Liver (tissue), 9 donors: ENCODE data around the gene CELSR1. TPM values are rescaled to one million over a fixed set of nuclear protein-coding genes. Genes with fewer than 3 reads are reported as not detected.

Experiments
- DNase-seq: peaks from one replicate; pipeline ENCODE4 v3.0.0-alpha.2; 2017; ENCODE audit warnings: low spot score
- H3K27ac ChIP-seq, 2 donors: one replicate each; pipeline ENCODE4 v1.7.0; 2013; ENCODE audit warnings: inconsistent platforms in 2 of 2, low read length in 2 of 2, control low read depth in 1 of 2, low read depth in 1 of 2, mild to moderate bottlenecking in 1 of 2
- H3K27me3 ChIP-seq, 4 donors: one replicate each; pipeline versions ENCODE4 v1.6.1 to v1.7.0; 2013; ENCODE audit warnings: low read length in 3 of 4, inconsistent platforms in 1 of 4, mild to moderate bottlenecking in 1 of 4, moderate library complexity in 1 of 4; ENCODE audit not compliant: control insufficient read depth in 4 of 4, insufficient read depth in 4 of 4
- H3K36me3 ChIP-seq, 4 donors: one replicate each; pipeline versions ENCODE4 v1.6.1 to v1.7.0; 2013; ENCODE audit warnings: low read length in 3 of 4, mild to moderate bottlenecking in 3 of 4, low read depth in 1 of 4, moderate library complexity in 1 of 4; ENCODE audit not compliant: control insufficient read depth in 4 of 4, insufficient read depth in 3 of 4
- H3K4me1 ChIP-seq, 4 donors: one replicate each; pipeline versions ENCODE4 v1.6.1 to v1.7.0; 2013; ENCODE audit warnings: low read length in 3 of 4, mild to moderate bottlenecking in 3 of 4, moderate library complexity in 1 of 4; ENCODE audit not compliant: control insufficient read depth in 4 of 4, insufficient read depth in 4 of 4
- H3K4me3 ChIP-seq, 3 donors: one replicate each; pipeline versions ENCODE4 v1.6.1 to v1.7.0; 2013; ENCODE audit warnings: low read length in 3 of 3, control low read depth in 1 of 3, low read depth in 1 of 3, mild to moderate bottlenecking in 1 of 3
- H3K9ac ChIP-seq, 2 donors: one replicate each; pipeline ENCODE4 v1.7.0; 2013; ENCODE audit warnings: low read length in 2 of 2, mild to moderate bottlenecking in 2 of 2, moderate library complexity in 2 of 2, control low read depth in 1 of 2, low read depth in 1 of 2
- H3K9me3 ChIP-seq, 4 donors: one replicate each; pipeline versions ENCODE4 v1.6.1 to v1.7.0; 2013; ENCODE audit warnings: low read length in 3 of 4; ENCODE audit not compliant: control insufficient read depth in 4 of 4
- ATF3 ChIP-seq: IDR thresholded peaks from 2 replicates; pipeline ENCODE4 v1.6.1; 2016; ENCODE audit warnings: antibody characterized with exemption
- EGR1 ChIP-seq, 2 donors: IDR thresholded peaks; 2 replicates each; pipeline ENCODE4 v1.6.1; 2016 to 2018; ENCODE audit warnings: antibody characterized with exemption in 2 of 2, low read depth in 2 of 2
- FOXA1 ChIP-seq: IDR thresholded peaks from 2 replicates; pipeline ENCODE4 v1.6.1; 2016; ENCODE audit warnings: antibody characterized with exemption
- FOXA2 ChIP-seq: IDR thresholded peaks from 2 replicates; pipeline ENCODE4 v1.6.1; 2016; ENCODE audit warnings: antibody characterized with exemption
- GABPA ChIP-seq, 2 donors: IDR thresholded peaks in 1 of 2; conservative IDR thresholded peaks in 1 of 2; 2 replicates each; pipeline ENCODE4 v1.6.1; 2016; ENCODE audit warnings: antibody characterized with exemption in 2 of 2, mild to moderate bottlenecking in 1 of 2, moderate library complexity in 1 of 2
- HNF4A ChIP-seq, 2 donors: conservative IDR thresholded peaks; 2 replicates each; pipeline ENCODE4 v1.6.1; 2016; ENCODE audit warnings: antibody characterized with exemption in 2 of 2, mild to moderate bottlenecking in 2 of 2
- HNF4G ChIP-seq: IDR thresholded peaks from 2 replicates; pipeline ENCODE4 v1.6.1; 2016; ENCODE audit warnings: antibody characterized with exemption
- JUND ChIP-seq, 2 donors: IDR thresholded peaks; 2 replicates each; pipeline ENCODE4 v1.6.1; 2016; ENCODE audit warnings: antibody characterized with exemption in 2 of 2
- MAX ChIP-seq: IDR thresholded peaks from 2 replicates; pipeline ENCODE4 v1.6.1; 2016; ENCODE audit warnings: antibody characterized with exemption
- NR2F2 ChIP-seq: IDR thresholded peaks from 2 replicates; pipeline ENCODE4 v1.6.1; 2016; ENCODE audit warnings: antibody characterized with exemption
- RAD21 ChIP-seq, 2 donors: IDR thresholded peaks; 2 replicates each; pipeline ENCODE4 v1.6.1; 2016; ENCODE audit warnings: antibody characterized with exemption in 2 of 2, mild to moderate bottlenecking in 2 of 2
- RXRA ChIP-seq, 2 donors: IDR thresholded peaks; 2 replicates each; pipeline ENCODE4 v1.6.1; 2017 to 2018; ENCODE audit warnings: antibody characterized with exemption in 2 of 2, mild to moderate bottlenecking in 1 of 2
- SP1 ChIP-seq: IDR thresholded peaks from 2 replicates; pipeline ENCODE4 v1.6.1; 2018; ENCODE audit warnings: antibody characterized with exemption, mild to moderate bottlenecking
- TAF1 ChIP-seq: conservative IDR thresholded peaks from 2 replicates; pipeline ENCODE4 v1.6.1; 2016; ENCODE audit warnings: antibody characterized with exemption, mild to moderate bottlenecking
- YY1 ChIP-seq: IDR thresholded peaks from 2 replicates; pipeline ENCODE4 v1.6.1; 2016; ENCODE audit warnings: antibody characterized with exemption, mild to moderate bottlenecking
- ZBTB33 ChIP-seq: IDR thresholded peaks from 2 replicates; pipeline ENCODE4 v1.6.1; 2016; ENCODE audit warnings: antibody characterized with exemption
- WGBS: extraction: QIAGEN DNeasy Blood & Tissue Kit; methylation state at CpG from one replicate; pipeline ENCODE4 v1.1.7; 2013; 5-methylcytosine and 5-hydroxymethylcytosine counted together
- polyA plus RNA-seq, 2 donors: library from polyadenylated mRNA; stranded (reverse) in 1 of 2; unstranded in 1 of 2; fragments of 200-250 nt in 1 of 2; fragments of >200 nt in 1 of 2; fragmentation: Nextera tagmentation in 1 of 2; extraction: Ambion mirVana in 1 of 2; gene quantifications; one replicate each; pipeline versions ENCODE4 v1.2.1 to v1.2.3, GENCODE V29; 2013 to 2015
- total RNA-seq, 2 donors: library from RNA; depleted of rRNA; stranded (reverse); fragments of >200 nt; gene quantifications; one replicate each; pipeline ENCODE4 v1.2.3, GENCODE V29; 2014
- TF ChIP-seq, protein P1 (sequence below): fragments of 150-350 bp; IDR thresholded peaks from 2 replicates; pipeline ENCODE4 v1.5.1; 2017; ENCODE audit warnings: improper control_type of control experiment, low read depth, low read length; ENCODE audit not compliant: missing input control
- TF ChIP-seq, protein P2 (sequence below): IDR thresholded peaks from 2 replicates; pipeline ENCODE4 v1.6.1; 2016; ENCODE audit warnings: antibody characterized with exemption, mild to moderate bottlenecking
- donor health status: healthy.
- donor health status: healthy.
- donor health status: healthy.
- donor health status: healthy.
- donor health status: healthy.

CELSR1 gene
- total and polyA plus RNA-seq, 4 donors, result 0.37 to 1.6 (median 1.3) TPM

GRCh38 chr22:46380581-46380980, 156.8 kb downstream of the CELSR1 start:
- 94% methylated on average over 17 of the region's 17 CpGs for WGBS
- no peaks in the 10 kb centered on the region for H3K27me3 ChIP-seq
- DNase-seq, result no peak
- H3K27ac ChIP-seq, result peak overlapping the region in 1 of 2 donors; percentile 96
- no peak overlapping the region for H3K4me3 ChIP-seq
- H3K36me3 ChIP-seq, result no peaks in the 10 kb centered on the region
- TF ChIP-seq FOXA1 (no peak), TAF1 (no peak), FOXA2 (no peak), NR2F2 (no peak), YY1 (no peak), SP1 (no peak), GABPA (IDR thresholded peaks at IDR 0.05 in 1 of 2, conservative IDR thresholded peaks at IDR 0.05 in 1 of 2) (no peak), EGR1 (IDR thresholded peaks at IDR 0.05; ENCODE audit: low read depth in 2 of 2) (no peak), RXRA (IDR thresholded peaks at IDR 0.05) (no peak), ATF3 (no peak), MAX (no peak), ZBTB33 (no peak), RAD21 (IDR thresholded peaks at IDR 0.05) (no peak), HNF4G (no peak), HNF4A (conservative IDR thresholded peaks at IDR 0.05) (no peak)
- TF ChIP-seq, protein P1, sequence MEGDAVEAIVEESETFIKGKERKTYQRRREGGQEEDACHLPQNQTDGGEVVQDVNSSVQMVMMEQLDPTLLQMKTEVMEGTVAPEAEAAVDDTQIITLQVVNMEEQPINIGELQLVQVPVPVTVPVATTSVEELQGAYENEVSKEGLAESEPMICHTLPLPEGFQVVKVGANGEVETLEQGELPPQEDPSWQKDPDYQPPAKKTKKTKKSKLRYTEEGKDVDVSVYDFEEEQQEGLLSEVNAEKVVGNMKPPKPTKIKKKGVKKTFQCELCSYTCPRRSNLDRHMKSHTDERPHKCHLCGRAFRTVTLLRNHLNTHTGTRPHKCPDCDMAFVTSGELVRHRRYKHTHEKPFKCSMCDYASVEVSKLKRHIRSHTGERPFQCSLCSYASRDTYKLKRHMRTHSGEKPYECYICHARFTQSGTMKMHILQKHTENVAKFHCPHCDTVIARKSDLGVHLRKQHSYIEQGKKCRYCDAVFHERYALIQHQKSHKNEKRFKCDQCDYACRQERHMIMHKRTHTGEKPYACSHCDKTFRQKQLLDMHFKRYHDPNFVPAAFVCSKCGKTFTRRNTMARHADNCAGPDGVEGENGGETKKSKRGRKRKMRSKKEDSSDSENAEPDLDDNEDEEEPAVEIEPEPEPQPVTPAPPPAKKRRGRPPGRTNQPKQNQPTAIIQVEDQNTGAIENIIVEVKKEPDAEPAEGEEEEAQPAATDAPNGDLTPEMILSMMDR, result no peak
- TF ChIP-seq, protein P2, sequence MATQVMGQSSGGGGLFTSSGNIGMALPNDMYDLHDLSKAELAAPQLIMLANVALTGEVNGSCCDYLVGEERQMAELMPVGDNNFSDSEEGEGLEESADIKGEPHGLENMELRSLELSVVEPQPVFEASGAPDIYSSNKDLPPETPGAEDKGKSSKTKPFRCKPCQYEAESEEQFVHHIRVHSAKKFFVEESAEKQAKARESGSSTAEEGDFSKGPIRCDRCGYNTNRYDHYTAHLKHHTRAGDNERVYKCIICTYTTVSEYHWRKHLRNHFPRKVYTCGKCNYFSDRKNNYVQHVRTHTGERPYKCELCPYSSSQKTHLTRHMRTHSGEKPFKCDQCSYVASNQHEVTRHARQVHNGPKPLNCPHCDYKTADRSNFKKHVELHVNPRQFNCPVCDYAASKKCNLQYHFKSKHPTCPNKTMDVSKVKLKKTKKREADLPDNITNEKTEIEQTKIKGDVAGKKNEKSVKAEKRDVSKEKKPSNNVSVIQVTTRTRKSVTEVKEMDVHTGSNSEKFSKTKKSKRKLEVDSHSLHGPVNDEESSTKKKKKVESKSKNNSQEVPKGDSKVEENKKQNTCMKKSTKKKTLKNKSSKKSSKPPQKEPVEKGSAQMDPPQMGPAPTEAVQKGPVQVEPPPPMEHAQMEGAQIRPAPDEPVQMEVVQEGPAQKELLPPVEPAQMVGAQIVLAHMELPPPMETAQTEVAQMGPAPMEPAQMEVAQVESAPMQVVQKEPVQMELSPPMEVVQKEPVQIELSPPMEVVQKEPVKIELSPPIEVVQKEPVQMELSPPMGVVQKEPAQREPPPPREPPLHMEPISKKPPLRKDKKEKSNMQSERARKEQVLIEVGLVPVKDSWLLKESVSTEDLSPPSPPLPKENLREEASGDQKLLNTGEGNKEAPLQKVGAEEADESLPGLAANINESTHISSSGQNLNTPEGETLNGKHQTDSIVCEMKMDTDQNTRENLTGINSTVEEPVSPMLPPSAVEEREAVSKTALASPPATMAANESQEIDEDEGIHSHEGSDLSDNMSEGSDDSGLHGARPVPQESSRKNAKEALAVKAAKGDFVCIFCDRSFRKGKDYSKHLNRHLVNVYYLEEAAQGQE, result no peak
- peaks cover 15 to 45% (median 37%) of the 10 kb centered on the region in 4 donors for H3K4me1 ChIP-seq
- H3K9ac ChIP-seq, result no peak overlapping the region
- no peaks in the 10 kb centered on the region for H3K9me3 ChIP-seq

DNA sequence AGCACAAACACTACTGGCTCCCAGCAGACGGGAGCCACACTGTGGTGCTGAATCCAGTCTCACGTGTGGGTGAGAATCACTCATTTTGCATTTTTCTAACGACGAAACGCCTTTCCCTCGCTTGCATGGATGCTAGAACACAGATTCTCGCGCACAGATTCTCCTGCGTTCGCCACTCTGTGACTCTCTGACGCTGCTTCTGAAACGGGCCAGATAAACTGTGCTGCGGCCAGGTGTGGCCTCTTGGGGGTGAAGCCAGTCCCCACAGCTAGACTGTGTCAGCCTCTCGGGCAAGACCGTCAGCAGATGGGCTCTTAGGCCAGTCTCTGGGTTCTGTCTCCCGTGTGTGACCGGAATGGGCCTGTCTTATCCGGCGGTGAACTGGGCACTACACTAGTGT, 157.4 kb downstream of the CELSR1 start:
- 59% methylated on average over 19 of the region's 19 CpGs for WGBS
- H3K9ac ChIP-seq, result peak overlapping the region in 1 of 2 donors; percentile 43
- peaks cover 15 to 47% (median 37%) of the 10 kb centered on the region in 4 donors for H3K4me1 ChIP-seq
- H3K9me3 ChIP-seq, result no peaks in the 10 kb centered on the region
- no peaks in the 10 kb centered on the region for H3K27me3 ChIP-seq
- TF ChIP-seq, protein P2, result peak; percentile 30
- TF ChIP-seq SP1 (no peak), GABPA (IDR thresholded peaks at IDR 0.05 in 1 of 2, conservative IDR thresholded peaks at IDR 0.05 in 1 of 2) (no peak), FOXA2 (no peak), TAF1 (no peak), JUND (IDR thresholded peaks at IDR 0.05) (no peak), EGR1 (IDR thresholded peaks at IDR 0.05; ENCODE audit: low read depth in 2 of 2) (no peak)
- TF ChIP-seq, protein P1, result no peak
- H3K27ac ChIP-seq, result peak overlapping the region; percentile 87 to 96
- no peak for DNase-seq
- no peaks in the 10 kb centered on the region for H3K36me3 ChIP-seq
- H3K4me3 ChIP-seq, result peak overlapping the region; percentile 38 to 50 (median 42)
